ENCODE data around the gene TNFRSF18. TPM values are rescaled to one million over a fixed set of nuclear protein-coding genes. Genes with fewer than 3 reads are reported as not detected.

TNFRSF18 gene
- total and polyA plus RNA-seq, 10 of the 15 experiments (the other 5 are each of a cell fraction or from before 2014, with no cell fraction given): 0.18 to 7.5 (median 1.5) TPM; not detected in 1

DNA sequence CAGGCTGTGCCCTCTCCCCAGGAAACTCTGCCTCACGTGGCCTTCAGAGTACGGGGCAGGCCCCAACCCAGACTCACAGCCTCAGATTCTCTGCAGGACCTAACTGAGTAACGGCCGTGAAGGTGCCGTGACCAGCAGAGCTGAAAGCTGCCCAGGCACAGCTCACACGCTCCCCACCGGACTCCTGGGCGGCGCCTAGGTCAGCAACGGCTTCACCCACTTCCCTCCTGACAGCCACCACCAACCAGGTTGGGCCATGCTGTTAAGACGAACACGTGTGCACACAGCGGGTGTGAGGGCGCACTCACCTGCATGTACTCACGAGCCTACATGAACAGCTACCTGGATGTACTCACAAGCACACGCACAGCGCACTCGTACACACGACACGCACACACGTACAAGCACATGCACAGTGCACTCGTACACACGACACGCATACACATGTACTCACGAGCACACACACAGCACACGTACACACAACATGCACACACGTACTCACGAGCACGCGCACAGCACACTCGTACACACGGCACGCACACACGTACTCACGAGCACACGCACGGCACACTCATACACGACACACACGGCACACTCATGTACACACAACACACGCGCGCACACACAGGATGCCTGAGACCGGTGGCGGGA, 16.3 kb upstream of the TNFRSF18 start (continued):
- TF ChIP-seq, protein P1, sequence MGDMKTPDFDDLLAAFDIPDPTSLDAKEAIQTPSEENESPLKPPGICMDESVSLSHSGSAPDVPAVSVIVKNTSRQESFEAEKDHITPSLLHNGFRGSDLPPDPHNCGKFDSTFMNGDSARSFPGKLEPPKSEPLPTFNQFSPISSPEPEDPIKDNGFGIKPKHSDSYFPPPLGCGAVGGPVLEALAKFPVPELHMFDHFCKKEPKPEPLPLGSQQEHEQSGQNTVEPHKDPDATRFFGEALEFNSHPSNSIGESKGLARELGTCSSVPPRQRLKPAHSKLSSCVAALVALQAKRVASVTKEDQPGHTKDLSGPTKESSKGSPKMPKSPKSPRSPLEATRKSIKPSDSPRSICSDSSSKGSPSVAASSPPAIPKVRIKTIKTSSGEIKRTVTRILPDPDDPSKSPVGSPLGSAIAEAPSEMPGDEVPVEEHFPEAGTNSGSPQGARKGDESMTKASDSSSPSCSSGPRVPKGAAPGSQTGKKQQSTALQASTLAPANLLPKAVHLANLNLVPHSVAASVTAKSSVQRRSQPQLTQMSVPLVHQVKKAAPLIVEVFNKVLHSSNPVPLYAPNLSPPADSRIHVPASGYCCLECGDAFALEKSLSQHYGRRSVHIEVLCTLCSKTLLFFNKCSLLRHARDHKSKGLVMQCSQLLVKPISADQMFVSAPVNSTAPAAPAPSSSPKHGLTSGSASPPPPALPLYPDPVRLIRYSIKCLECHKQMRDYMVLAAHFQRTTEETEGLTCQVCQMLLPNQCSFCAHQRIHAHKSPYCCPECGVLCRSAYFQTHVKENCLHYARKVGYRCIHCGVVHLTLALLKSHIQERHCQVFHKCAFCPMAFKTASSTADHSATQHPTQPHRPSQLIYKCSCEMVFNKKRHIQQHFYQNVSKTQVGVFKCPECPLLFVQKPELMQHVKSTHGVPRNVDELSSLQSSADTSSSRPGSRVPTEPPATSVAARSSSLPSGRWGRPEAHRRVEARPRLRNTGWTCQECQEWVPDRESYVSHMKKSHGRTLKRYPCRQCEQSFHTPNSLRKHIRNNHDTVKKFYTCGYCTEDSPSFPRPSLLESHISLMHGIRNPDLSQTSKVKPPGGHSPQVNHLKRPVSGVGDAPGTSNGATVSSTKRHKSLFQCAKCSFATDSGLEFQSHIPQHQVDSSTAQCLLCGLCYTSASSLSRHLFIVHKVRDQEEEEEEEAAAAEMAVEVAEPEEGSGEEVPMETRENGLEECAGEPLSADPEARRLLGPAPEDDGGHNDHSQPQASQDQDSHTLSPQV (IDR thresholded peaks at IDR 0.05): no peak

DNA sequence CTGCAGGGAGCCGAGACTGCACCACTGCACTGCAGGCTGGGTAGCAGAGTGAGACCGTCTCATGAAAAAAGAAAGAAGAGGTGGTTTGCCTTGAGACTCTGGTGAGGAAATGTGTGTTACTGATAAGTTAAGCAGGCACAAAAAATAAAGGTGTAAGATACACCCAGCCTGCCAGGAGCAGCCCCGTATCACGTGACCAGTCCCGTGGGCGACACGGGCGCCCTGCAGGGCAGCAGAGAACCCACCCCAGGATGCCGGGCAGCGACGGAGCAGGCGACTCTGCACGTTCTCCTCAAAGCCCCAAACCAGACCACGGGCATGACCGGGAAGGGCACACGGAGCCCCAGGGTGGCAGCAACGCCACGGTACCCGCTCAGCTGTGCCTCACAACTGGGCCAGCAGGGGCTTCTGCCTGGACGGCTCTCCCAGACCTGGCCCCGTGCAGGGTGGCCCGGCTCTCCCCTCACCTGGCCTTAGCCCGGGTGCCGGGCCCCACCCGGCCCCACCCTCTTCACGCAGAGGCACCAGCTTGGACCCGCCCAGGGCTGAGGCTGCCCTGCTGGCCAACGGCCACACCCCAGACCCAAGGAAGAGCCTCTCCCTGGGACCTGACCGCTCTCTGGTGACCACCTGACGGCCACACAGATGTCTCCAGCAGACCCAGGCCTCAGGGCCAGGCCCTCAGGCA, 15.6 kb upstream of the TNFRSF18 start:
- Histone ChIP-seq H3K79me2 (ENCODE audit: control insufficient read depth, insufficient read depth, low read length) (no peaks in the 10 kb centered on the region; the same call in none of the 2 replicates), H3K36me3 (ENCODE audit: control insufficient read depth in 2 of 2, insufficient read depth in 2 of 2, low read length in 1 of 2) (peaks cover 6 to 49% of the 10 kb centered on the region in 2 experiments; a peak in 3 of 4 replicates), H3K27ac (ENCODE audit: control insufficient read depth, insufficient read depth) (no peak overlapping the region), H4K20me1 (ENCODE audit: control insufficient read depth, insufficient read depth) (no peaks in the 10 kb centered on the region), H3K4me1 (ENCODE audit: control insufficient read depth, insufficient read depth, low read length) (no peaks in the 10 kb centered on the region), H3K4me3 (no peak overlapping the region), H3K27me3 (replicated peaks in 1 of 2; ENCODE audit: control insufficient read depth in 2 of 2, insufficient read depth in 2 of 2, low read length in 1 of 2) (no peaks in the 10 kb centered on the region), H2AFZ (ENCODE audit: control insufficient read depth, low read depth, low read length) (no peak overlapping the region), H3K4me2 (ENCODE audit: control insufficient read depth, insufficient read depth) (no peak overlapping the region), H3K9ac (ENCODE audit: control insufficient read depth, insufficient read depth, low read length) (no peak overlapping the region), H3K9me3 (replicated peaks; ENCODE audit: control insufficient read depth, insufficient read depth, low read length) (no peaks in the 10 kb centered on the region; the same call in 2 of the 3 replicates)
- no peak for DNase-seq (ENCODE audit: low read depth, low spot score)
- no peak for ATAC-seq
- ChIA-PET RAD21 (ENCODE audit: unreplicated experiment) (no interaction called here), POLR2A (interaction anchor here (0.5 to 0.6 kb wide), 2 partner anchors 40 to 173 kb away, joined by 4 to 9 read pairs; no protein-coding TSS in a partner anchor), SMC1A (ENCODE audit: uncharacterized antibody, unreplicated experiment) (no interaction called here), CTCF (no interaction called here)
- intact Hi-C loops (cut with micrococcal nuclease; ENCODE audit: unreplicated experiment) (no loop called here), in situ Hi-C loops (cut with MboI) (no loop called here)
- no TSS peak for BruUV-seq (replicated peaks)
- 93% methylated on average over 19 of the region's 30 CpGs for whole genome bisulfite sequencing (ENCODE audit: insufficient coverage, insufficient replicate concordance, low lambda C conversion rate, missing lambda C conversion rate)
- FAIRE-seq: no peak
- no peak for TF ChIP-seq KLF5 (IDR thresholded peaks at IDR 0.05; ENCODE audit: partially characterized antibody)
- TF ChIP-seq, protein P2, sequence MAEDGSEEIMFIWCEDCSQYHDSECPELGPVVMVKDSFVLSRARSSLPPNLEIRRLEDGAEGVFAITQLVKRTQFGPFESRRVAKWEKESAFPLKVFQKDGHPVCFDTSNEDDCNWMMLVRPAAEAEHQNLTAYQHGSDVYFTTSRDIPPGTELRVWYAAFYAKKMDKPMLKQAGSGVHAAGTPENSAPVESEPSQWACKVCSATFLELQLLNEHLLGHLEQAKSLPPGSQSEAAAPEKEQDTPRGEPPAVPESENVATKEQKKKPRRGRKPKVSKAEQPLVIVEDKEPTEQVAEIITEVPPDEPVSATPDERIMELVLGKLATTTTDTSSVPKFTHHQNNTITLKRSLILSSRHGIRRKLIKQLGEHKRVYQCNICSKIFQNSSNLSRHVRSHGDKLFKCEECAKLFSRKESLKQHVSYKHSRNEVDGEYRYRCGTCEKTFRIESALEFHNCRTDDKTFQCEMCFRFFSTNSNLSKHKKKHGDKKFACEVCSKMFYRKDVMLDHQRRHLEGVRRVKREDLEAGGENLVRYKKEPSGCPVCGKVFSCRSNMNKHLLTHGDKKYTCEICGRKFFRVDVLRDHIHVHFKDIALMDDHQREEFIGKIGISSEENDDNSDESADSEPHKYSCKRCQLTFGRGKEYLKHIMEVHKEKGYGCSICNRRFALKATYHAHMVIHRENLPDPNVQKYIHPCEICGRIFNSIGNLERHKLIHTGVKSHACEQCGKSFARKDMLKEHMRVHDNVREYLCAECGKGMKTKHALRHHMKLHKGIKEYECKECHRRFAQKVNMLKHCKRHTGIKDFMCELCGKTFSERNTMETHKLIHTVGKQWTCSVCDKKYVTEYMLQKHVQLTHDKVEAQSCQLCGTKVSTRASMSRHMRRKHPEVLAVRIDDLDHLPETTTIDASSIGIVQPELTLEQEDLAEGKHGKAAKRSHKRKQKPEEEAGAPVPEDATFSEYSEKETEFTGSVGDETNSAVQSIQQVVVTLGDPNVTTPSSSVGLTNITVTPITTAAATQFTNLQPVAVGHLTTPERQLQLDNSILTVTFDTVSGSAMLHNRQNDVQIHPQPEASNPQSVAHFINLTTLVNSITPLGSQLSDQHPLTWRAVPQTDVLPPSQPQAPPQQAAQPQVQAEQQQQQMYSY (CRISPR knock-in tag; IDR thresholded peaks at IDR 0.05): no peak
- TF ChIP-seq, protein P3, sequence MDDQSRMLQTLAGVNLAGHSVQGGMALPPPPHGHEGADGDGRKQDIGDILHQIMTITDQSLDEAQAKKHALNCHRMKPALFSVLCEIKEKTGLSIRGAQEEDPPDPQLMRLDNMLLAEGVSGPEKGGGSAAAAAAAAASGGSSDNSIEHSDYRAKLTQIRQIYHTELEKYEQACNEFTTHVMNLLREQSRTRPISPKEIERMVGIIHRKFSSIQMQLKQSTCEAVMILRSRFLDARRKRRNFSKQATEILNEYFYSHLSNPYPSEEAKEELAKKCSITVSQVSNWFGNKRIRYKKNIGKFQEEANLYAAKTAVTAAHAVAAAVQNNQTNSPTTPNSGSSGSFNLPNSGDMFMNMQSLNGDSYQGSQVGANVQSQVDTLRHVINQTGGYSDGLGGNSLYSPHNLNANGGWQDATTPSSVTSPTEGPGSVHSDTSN (IDR thresholded peaks at IDR 0.05; ENCODE audit: insufficient replicate concordance, low read depth, low read length): no peak
- TF ChIP-seq MTA2 (IDR thresholded peaks at IDR 0.05; ENCODE audit: low read depth): no peak
- TF ChIP-seq, protein P4, sequence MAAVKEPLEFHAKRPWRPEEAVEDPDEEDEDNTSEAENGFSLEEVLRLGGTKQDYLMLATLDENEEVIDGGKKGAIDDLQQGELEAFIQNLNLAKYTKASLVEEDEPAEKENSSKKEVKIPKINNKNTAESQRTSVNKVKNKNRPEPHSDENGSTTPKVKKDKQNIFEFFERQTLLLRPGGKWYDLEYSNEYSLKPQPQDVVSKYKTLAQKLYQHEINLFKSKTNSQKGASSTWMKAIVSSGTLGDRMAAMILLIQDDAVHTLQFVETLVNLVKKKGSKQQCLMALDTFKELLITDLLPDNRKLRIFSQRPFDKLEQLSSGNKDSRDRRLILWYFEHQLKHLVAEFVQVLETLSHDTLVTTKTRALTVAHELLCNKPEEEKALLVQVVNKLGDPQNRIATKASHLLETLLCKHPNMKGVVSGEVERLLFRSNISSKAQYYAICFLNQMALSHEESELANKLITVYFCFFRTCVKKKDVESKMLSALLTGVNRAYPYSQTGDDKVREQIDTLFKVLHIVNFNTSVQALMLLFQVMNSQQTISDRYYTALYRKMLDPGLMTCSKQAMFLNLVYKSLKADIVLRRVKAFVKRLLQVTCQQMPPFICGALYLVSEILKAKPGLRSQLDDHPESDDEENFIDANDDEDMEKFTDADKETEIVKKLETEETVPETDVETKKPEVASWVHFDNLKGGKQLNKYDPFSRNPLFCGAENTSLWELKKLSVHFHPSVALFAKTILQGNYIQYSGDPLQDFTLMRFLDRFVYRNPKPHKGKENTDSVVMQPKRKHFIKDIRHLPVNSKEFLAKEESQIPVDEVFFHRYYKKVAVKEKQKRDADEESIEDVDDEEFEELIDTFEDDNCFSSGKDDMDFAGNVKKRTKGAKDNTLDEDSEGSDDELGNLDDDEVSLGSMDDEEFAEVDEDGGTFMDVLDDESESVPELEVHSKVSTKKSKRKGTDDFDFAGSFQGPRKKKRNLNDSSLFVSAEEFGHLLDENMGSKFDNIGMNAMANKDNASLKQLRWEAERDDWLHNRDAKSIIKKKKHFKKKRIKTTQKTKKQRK (IDR thresholded peaks at IDR 0.05; ENCODE audit: low read depth, low read length): no peak
- TF ChIP-seq CBX3 (IDR thresholded peaks at IDR 0.05; ENCODE audit: borderline replicate concordance, low read depth): no peak
